Measurements from ENCODE around the gene SEC22C.

DNA sequence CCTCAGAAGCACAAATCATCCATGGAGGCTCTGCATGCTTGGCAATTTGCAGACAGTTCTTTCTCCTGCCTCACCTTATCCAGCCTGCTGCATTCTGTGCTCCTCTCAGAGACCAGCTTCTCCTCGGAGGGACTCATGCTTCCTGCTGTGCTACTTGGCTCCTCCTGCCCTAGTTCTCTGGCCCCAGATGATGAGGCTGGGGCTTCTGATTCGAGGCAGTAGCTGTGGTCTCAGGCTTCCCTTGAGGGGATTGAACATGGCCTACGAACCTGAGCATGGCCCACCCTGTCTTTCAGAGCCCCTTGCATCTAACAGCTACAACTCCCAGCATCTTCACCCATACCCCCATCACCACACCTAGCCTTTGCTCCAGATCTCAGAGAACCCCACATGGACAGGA lies 72.7 kb downstream of the SEC22C start:
- TF ChIP-seq, protein P1, sequence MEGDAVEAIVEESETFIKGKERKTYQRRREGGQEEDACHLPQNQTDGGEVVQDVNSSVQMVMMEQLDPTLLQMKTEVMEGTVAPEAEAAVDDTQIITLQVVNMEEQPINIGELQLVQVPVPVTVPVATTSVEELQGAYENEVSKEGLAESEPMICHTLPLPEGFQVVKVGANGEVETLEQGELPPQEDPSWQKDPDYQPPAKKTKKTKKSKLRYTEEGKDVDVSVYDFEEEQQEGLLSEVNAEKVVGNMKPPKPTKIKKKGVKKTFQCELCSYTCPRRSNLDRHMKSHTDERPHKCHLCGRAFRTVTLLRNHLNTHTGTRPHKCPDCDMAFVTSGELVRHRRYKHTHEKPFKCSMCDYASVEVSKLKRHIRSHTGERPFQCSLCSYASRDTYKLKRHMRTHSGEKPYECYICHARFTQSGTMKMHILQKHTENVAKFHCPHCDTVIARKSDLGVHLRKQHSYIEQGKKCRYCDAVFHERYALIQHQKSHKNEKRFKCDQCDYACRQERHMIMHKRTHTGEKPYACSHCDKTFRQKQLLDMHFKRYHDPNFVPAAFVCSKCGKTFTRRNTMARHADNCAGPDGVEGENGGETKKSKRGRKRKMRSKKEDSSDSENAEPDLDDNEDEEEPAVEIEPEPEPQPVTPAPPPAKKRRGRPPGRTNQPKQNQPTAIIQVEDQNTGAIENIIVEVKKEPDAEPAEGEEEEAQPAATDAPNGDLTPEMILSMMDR (IDR thresholded peaks at IDR 0.05) = no peak
- TF ChIP-seq EP300 (IDR thresholded peaks at IDR 0.05) (no peak), POLR2A (IDR thresholded peaks at IDR 0.05) (no peak), POLR2AphosphoS5 (IDR thresholded peaks at IDR 0.05) (no peak)
